GM20000 (cell line): ENCODE data around the gene AKAP10.
"Not testable (repeated sequence)": the region's sequence is repeated elsewhere in the genome, so short reads cannot be mapped to it uniquely, and the experiment has no call there.

Experiments used
- DNase-seq: peaks from one replicate; pipeline ENCODE4 v3.0.0; 2012; ENCODE audit warnings: low spot score
- CTCF ChIP-seq: IDR thresholded peaks from 2 replicates; pipeline ENCODE4 v1.5.1; 2012; ENCODE audit warnings: mild to moderate bottlenecking, control low read depth; ENCODE audit errors: extremely low read depth, missing control alignments

AKAP10 gene

GRCh38 chr17:19868079-19868395 is 109.6 kb downstream of the AKAP10 start:
- TF ChIP-seq CTCF, result no peak
- DNase-seq, result no peak

GRCh38 chr17:19867329-19868078 is 110.1 kb downstream of the AKAP10 start, which contains the start of gene ULK2:
Gene ULK2 (minus strand): TSS chr17:19867936. CDS start chr17:19867417, 519 bp downstream.
- peak; percentile 83 for DNase-seq
- TF ChIP-seq CTCF, result no peak

- no peak for TF ChIP-seq CTCF
- DNase-seq, result peak; percentile 80
Observed at GRCh38 chr17:19867079-19867328, 110.6 kb downstream of the AKAP10 start.

GRCh38 chr17:19865021-19865420 is 112.6 kb downstream of the AKAP10 start:
- no peak for TF ChIP-seq CTCF
- DNase-seq, result no peak

GRCh38 chr17:19860647-19861177 is 116.9 kb downstream of the AKAP10 start:
- DNase-seq, result not testable (repeated sequence)

GRCh38 chr17:19857640-19858039 is 120.0 kb downstream of the AKAP10 start:
- DNase-seq, result no peak
- TF ChIP-seq CTCF, result no peak
